Mucosa of descending colon (tissue), 3 donors: ENCODE data around the gene YIPF4. TPM values are rescaled to one million over a fixed set of nuclear protein-coding genes. Genes with fewer than 3 reads are reported as not detected.

ENCODE experiments used
- ATAC-seq: fragments of 200-7000 bp; cut with Tn5 transposase; one replicate; pipeline ENCODE4 v1.9.1; 2020; ENCODE audit warnings: mild to moderate bottlenecking, moderate library complexity
- DNase-seq, 3 donors: peaks; one replicate each; pipeline ENCODE4 v3.0.0-alpha.2; 2020
- H3K36me3 ChIP-seq: fragments of 200-600 bp; one replicate; pipeline ENCODE4 v1.8.0; 2021; ENCODE audit warnings: low read depth, mild to moderate bottlenecking
- H3K4me1 ChIP-seq: fragments of 200-600 bp; one replicate; pipeline ENCODE4 v1.8.0; 2021; ENCODE audit warnings: low read depth, mild to moderate bottlenecking
- H3K4me3 ChIP-seq: fragments of 200-600 bp; one replicate; pipeline ENCODE4 v1.8.0; 2021; ENCODE audit warnings: mild to moderate bottlenecking
- H3K9me3 ChIP-seq: fragments of 200-600 bp; one replicate; pipeline ENCODE4 v1.8.0; 2021; ENCODE audit warnings: mild to moderate bottlenecking
- CTCF ChIP-seq: fragments of 200-600 bp; IDR thresholded peaks from one replicate; pipeline ENCODE4 v1.8.0; 2022; ENCODE audit warnings: antibody characterized with exemption, mild to moderate bottlenecking
- intact Hi-C, 2 donors: fragments of 100-400 bp; cut with DNase I in 1 of 2; cut with micrococcal nuclease in 1 of 2; formaldehyde crosslinking; loops; one replicate each; pipeline versions ENCODE4 v1.11.0 to v1.11.1; 2022; cut with DNase I, micrococcal nuclease
- total RNA-seq, 3 donors: library from RNA; stranded (reverse); fragmentation: NEBNext Ultra II Directional in 2 of 3; extraction: Animal tissue kit (Norgen Biotek cat#: 25700) in 2 of 3; gene quantifications; one replicate each; pipeline versions ENCODE4 v1.2.1 to v1.2.4, GENCODE V29; 2021 to 2023
- donor health status: DM: no; HTN: no; CAD: no; lungs with moderate emphysema.
- donor health status: DM: no; HTN: no; CAD: no.
- donor health status: DM: no; HTN: yes; CAD: no.

The YIPF4 gene
- total RNA-seq, 3 donors from 2014 or later: 46.8 to 59.4 (median 57.3) TPM

GRCh38 chr2:32237488-32237887 is 40.2 kb upstream of the YIPF4 start:
- no peaks in the 10 kb centered on the region for H3K9me3 ChIP-seq
- DNase-seq (no peak), ATAC-seq (no peak)
- no peak overlapping the region for H3K4me3 ChIP-seq
- intact Hi-C loops: no loop called here
- no peak for TF ChIP-seq CTCF
- H3K36me3 ChIP-seq: no peaks in the 10 kb centered on the region
- no peaks in the 10 kb centered on the region for H3K4me1 ChIP-seq

GRCh38 chr2:32237996-32238395 is 39.7 kb upstream of the YIPF4 start:
- no peak for ATAC-seq
- no peak for TF ChIP-seq CTCF
- Histone ChIP-seq H3K9me3 (no peaks in the 10 kb centered on the region), H3K4me3 (no peak overlapping the region), H3K36me3 (no peaks in the 10 kb centered on the region), H3K4me1 (no peaks in the 10 kb centered on the region)
- intact Hi-C loops: no loop called here
- DNase-seq: no peak

- no peak for TF ChIP-seq CTCF
- Histone ChIP-seq H3K36me3 (no peaks in the 10 kb centered on the region), H3K4me3 (no peak overlapping the region), H3K9me3 (no peaks in the 10 kb centered on the region), H3K4me1 (no peaks in the 10 kb centered on the region)
- intact Hi-C loops: no loop called here
- ATAC-seq (no peak), DNase-seq (no peak)
These were observed 35.4 kb upstream of the YIPF4 start for GRCh38 chr2:32242331-32242730.

- Histone ChIP-seq H3K9me3 (no peaks in the 10 kb centered on the region), H3K4me3 (no peak overlapping the region), H3K4me1 (no peaks in the 10 kb centered on the region), H3K36me3 (no peaks in the 10 kb centered on the region)
- ATAC-seq (peak; percentile 78), DNase-seq (no peak)
- TF ChIP-seq CTCF: no peak
- intact Hi-C loops: no loop called here
These were observed 30.8 kb upstream of the YIPF4 start for GRCh38 chr2:32246911-32247310.

- Histone ChIP-seq H3K4me1 (no peaks in the 10 kb centered on the region), H3K36me3 (no peaks in the 10 kb centered on the region), H3K4me3 (no peak overlapping the region), H3K9me3 (no peaks in the 10 kb centered on the region)
- intact Hi-C loops: no loop called here
- no peak for DNase-seq
- no peak for TF ChIP-seq CTCF
- ATAC-seq: peak; percentile 79
These were observed 29.4 kb upstream of the YIPF4 start for GRCh38 chr2:32248299-32248698.

GRCh38 chr2:32249731-32250236 is 27.9 kb upstream of the YIPF4 start:
- ATAC-seq (no peak), DNase-seq (no peak)
- no peak for TF ChIP-seq CTCF
- no peak overlapping the region for H3K4me3 ChIP-seq
- H3K36me3 ChIP-seq: no peaks in the 10 kb centered on the region
- intact Hi-C loops: no loop called here
- no peaks in the 10 kb centered on the region for H3K9me3 ChIP-seq
- no peaks in the 10 kb centered on the region for H3K4me1 ChIP-seq
